ENCODE results near the gene FGF1.

FGF1 gene

GRCh38 chr5:142600611-142601358 is 85.1 kb downstream of the FGF1 start:
- DNase-seq (ENCODE audit: low spot score) = no peak
- TF ChIP-seq CTCF (conservative IDR thresholded peaks at IDR 0.05; ENCODE audit: low read depth) = no peak
- ChIA-PET CTCF (interaction anchor here (0.5 to 0.6 kb wide), 2 partner anchors 58 to 185 kb away, joined by 3 to 4 read pairs; no protein-coding TSS in a partner anchor), POLR2A (ENCODE audit: low non-redundant PET) (no interaction called here)
- no peak overlapping the region for H3K27ac ChIP-seq

- no peak for TF ChIP-seq CTCF (conservative IDR thresholded peaks at IDR 0.05; ENCODE audit: low read depth)
- ChIA-PET CTCF (interaction anchor here (0.6 to 1.7 kb wide), 7 partner anchors 13 to 812 kb away, joined by 3 to 5 read pairs (median 3); no protein-coding TSS in a partner anchor), POLR2A (ENCODE audit: low non-redundant PET) (no interaction called here)
- H3K27ac ChIP-seq = no peak overlapping the region
- no peak for DNase-seq (ENCODE audit: low spot score)
Measured at GRCh38 chr5:142600092-142600491, 85.8 kb downstream of the FGF1 start.

- ChIA-PET CTCF (interaction anchor here (0.6 to 3.1 kb wide), 7 partner anchors 15 to 684 kb away, joined by 3 to 13 read pairs (median 4); no protein-coding TSS in a partner anchor), POLR2A (ENCODE audit: low non-redundant PET) (no interaction called here)
- no peak for DNase-seq (ENCODE audit: low spot score)
- no peak overlapping the region for H3K27ac ChIP-seq
- TF ChIP-seq CTCF (conservative IDR thresholded peaks at IDR 0.05; ENCODE audit: low read depth) = no peak
Measured at GRCh38 chr5:142598338-142598700, 87.6 kb downstream of the FGF1 start.

- ChIA-PET POLR2A (ENCODE audit: low non-redundant PET) (no interaction called here), CTCF (interaction anchor here (0.6 to 3.1 kb wide), 8 partner anchors 14 to 683 kb away, joined by 3 to 13 read pairs (median 4); no protein-coding TSS in a partner anchor)
- DNase-seq (ENCODE audit: low spot score) = peak; percentile 76
Measured at GRCh38 chr5:142597546-142598337, 88.1 kb downstream of the FGF1 start.

GRCh38 chr5:142597025-142597424 is 88.9 kb downstream of the FGF1 start:
- CTCF ChIA-PET = interaction anchor here (0.6 to 3.1 kb wide), 5 partner anchors 59 to 401 kb away, joined by 3 to 13 read pairs (median 3); no protein-coding TSS in a partner anchor
- no peak for TF ChIP-seq CTCF (conservative IDR thresholded peaks at IDR 0.05; ENCODE audit: low read depth)
- POLR2A ChIA-PET (ENCODE audit: low non-redundant PET) = no interaction called here
- H3K27ac ChIP-seq = no peak overlapping the region
- DNase-seq (ENCODE audit: low spot score) = no peak

More at GRCh38 chr5:142597546-142598337, 88.1 kb downstream of the FGF1 start:
- no peak overlapping the region for H3K27ac ChIP-seq
- no peak for TF ChIP-seq CTCF (conservative IDR thresholded peaks at IDR 0.05; ENCODE audit: low read depth)

- ChIA-PET POLR2A (ENCODE audit: low non-redundant PET) (interaction anchor here (0.6 kb wide), 1 partner anchor 228 kb away, joined by 5 read pairs; no protein-coding TSS in a partner anchor), CTCF (interaction anchor here (0.6 kb wide), 1 partner anchor 10 kb away, joined by 3 read pairs; no protein-coding TSS in a partner anchor)
- DNase-seq (ENCODE audit: low spot score) = no peak
- H3K27ac ChIP-seq = no peak overlapping the region
- no peak for TF ChIP-seq CTCF (conservative IDR thresholded peaks at IDR 0.05; ENCODE audit: low read depth)
Measured at GRCh38 chr5:142592365-142592764, 93.5 kb downstream of the FGF1 start.

Data from RWPE1 (cell line).